22Rv1 (cell line): ENCODE data around the gene NPPB.

Experiments
- H3K27ac ChIP-seq: fragments of 450-650 bp; 2 replicates; pipeline ENCODE4 v1.5.1; 2017
- CTCF ChIP-seq: fragments of 450-650 bp; IDR thresholded peaks from 2 replicates; pipeline ENCODE4 v1.5.1; 2017; ENCODE audit warnings: mild to moderate bottlenecking
- ZFX ChIP-seq: fragments of 450-650 bp; IDR thresholded peaks from 2 replicates; pipeline ENCODE4 v1.6.1; 2017; ENCODE audit warnings: antibody characterized with exemption, borderline replicate concordance

Gene NPPB

GRCh38 chr1:11860587-11860986 is 1.8 kb upstream of the NPPB start:
- H3K27ac ChIP-seq = no peak overlapping the region
- TF ChIP-seq CTCF (no peak), ZFX (no peak)

GRCh38 chr1:11860083-11860482 is 1.3 kb upstream of the NPPB start:
- no peak overlapping the region for H3K27ac ChIP-seq
- TF ChIP-seq ZFX (no peak), CTCF (no peak)

- no peak for TF ChIP-seq ZFX
- TF ChIP-seq CTCF = no peak
- H3K27ac ChIP-seq = no peak overlapping the region
These were observed 475 bp upstream of the NPPB start for GRCh38 chr1:11858968-11859871.

GRCh38 chr1:11858158-11858557 is 587 bp downstream of the NPPB start:
- no peak overlapping the region for H3K27ac ChIP-seq
- TF ChIP-seq CTCF = no peak
- no peak for TF ChIP-seq ZFX

GRCh38 chr1:11857164-11857851 is 1.4 kb downstream of the NPPB start:
- TF ChIP-seq CTCF (no peak), ZFX (no peak)
- no peak overlapping the region for H3K27ac ChIP-seq

- H3K27ac ChIP-seq = no peak overlapping the region
- no peak for TF ChIP-seq CTCF
- no peak for TF ChIP-seq ZFX
These were observed 2.0 kb downstream of the NPPB start for GRCh38 chr1:11856698-11857097.

GRCh38 chr1:11855430-11855829 is 3.3 kb downstream of the NPPB start:
- no peak for TF ChIP-seq ZFX
- TF ChIP-seq CTCF = no peak
- no peak overlapping the region for H3K27ac ChIP-seq
